K562 (cell line): Measurements from ENCODE around the gene AKT3. TPM values are rescaled to one million over a fixed set of nuclear protein-coding genes. Genes with fewer than 3 reads are reported as not detected.

Experiments
- ATAC-seq: fragments of 200-7000 bp; cut with Tn5 transposase; 3 replicates; pipeline ENCODE4 v1.9.1; 2020; ENCODE audit warnings: moderate library complexity
- BruUV-seq: library from RNA; stranded (reverse); fragments of 400-500 nt; replicated peaks from 2 replicates; lab custom pipeline; 2021; lab: Mats Ljungman, UMichigan
- CTCF ChIA-PET: fragments of 300-600 bp; formaldehyde crosslinking; extraction: SDS; loops from one replicate; lab custom pipeline; 2021; ENCODE audit warnings: low intra/inter-chr PET ratio; lab: Yijun Ruan, JAX
- POLR2A ChIA-PET: fragments of 300-600, 350-650 bp; sonication (Branson Sonifier 250); formaldehyde crosslinking; extraction: SDS; loops from one replicate; lab custom pipeline; 2021; ENCODE audit warnings: antibody characterized with exemption, inconsistent platforms; lab: Yijun Ruan, JAX
- DNase-seq, 4 experiments: peaks; one replicate each; pipeline versions ENCODE4 v3.0.0 to v3.0.0-alpha.2; 2011 to 2018; ENCODE audit warnings: low spot score in 3 of 4, mixed read lengths in 3 of 4; ENCODE audit errors: extremely low read depth in 1 of 4
- FAIRE-seq: peaks from 2 replicates; lab custom pipeline; 2011; peaks lifted over from hg19 to GRCh38; lab: Jason Lieb, UNC
- H2AFZ ChIP-seq: 2 replicates; pipeline ENCODE4 v1.6.0; 2011; ENCODE audit warnings: low read depth, low read length, control low read depth, inconsistent platforms
- H3K27ac ChIP-seq: fragments of 200-600 bp; 3 replicates; pipeline ENCODE4 v1.8.0; 2011; ENCODE audit warnings: low read depth, mild to moderate bottlenecking, control low read depth, inconsistent platforms, low read length, moderate library complexity, mixed read lengths; ENCODE audit errors: extremely low read depth
- H3K27me3 ChIP-seq, 2 experiments: fragments of 300-600 bp in 1 of 2; 2 replicates in 1 of 2; 3 replicates in 1 of 2; pipeline versions ENCODE4 v1.6.0 to v1.8.0; 2011; ENCODE audit warnings: inconsistent platforms in 2 of 2, low read length in 2 of 2, mild to moderate bottlenecking in 1 of 2, mixed read lengths in 1 of 2, moderate library complexity in 1 of 2; ENCODE audit not compliant: control insufficient read depth in 2 of 2, insufficient read depth in 2 of 2
- H3K36me3 ChIP-seq: fragments of 300-600 bp; 3 replicates; pipeline ENCODE4 v1.8.0; 2011; ENCODE audit warnings: mild to moderate bottlenecking, low read length, inconsistent platforms; ENCODE audit not compliant: control insufficient read depth, insufficient read depth
- H3K4me1 ChIP-seq, 2 experiments: fragments of 200-600 bp in 1 of 2; replicated peaks in 1 of 2; 2 replicates in 1 of 2; 3 replicates in 1 of 2; pipeline versions ENCODE4 v1.5.1 to v1.8.0; 2011; ENCODE audit warnings: inconsistent platforms in 2 of 2, low read length in 2 of 2, mild to moderate bottlenecking in 1 of 2, mixed read lengths in 1 of 2, moderate library complexity in 1 of 2; ENCODE audit not compliant: control insufficient read depth in 2 of 2, insufficient read depth in 2 of 2
- H3K4me2 ChIP-seq: 2 replicates; pipeline ENCODE4 v1.6.1; 2011; ENCODE audit warnings: low read length, control low read depth, inconsistent platforms, mixed read lengths; ENCODE audit not compliant: insufficient read depth
- H3K4me3 ChIP-seq: fragments of 200-600 bp; sonication (generic), shearing (Covaris generic); 2 replicates; pipeline ENCODE4 v1.5.1; 2016; ENCODE audit warnings: control low read depth, inconsistent platforms
- H3K79me2 ChIP-seq: fragments of 200-600 bp; 3 replicates; pipeline ENCODE4 v1.8.0; 2011; ENCODE audit warnings: low read length, inconsistent platforms; ENCODE audit not compliant: control insufficient read depth, insufficient read depth
- H3K9ac ChIP-seq, 2 experiments: 2 replicates each; pipeline versions ENCODE4 v1.6.0 to v1.6.1; 2011; ENCODE audit warnings: low read depth in 2 of 2, low read length in 2 of 2, control low read depth in 1 of 2, inconsistent platforms in 1 of 2, mild to moderate bottlenecking in 1 of 2, mixed read lengths in 1 of 2; ENCODE audit not compliant: insufficient read depth in 1 of 2
- H3K9me1 ChIP-seq: one replicate; pipeline ENCODE4 v1.6.0; 2011; ENCODE audit warnings: inconsistent platforms, mild to moderate bottlenecking, low read length, moderate library complexity; ENCODE audit not compliant: control insufficient read depth, insufficient read depth
- H3K9me3 ChIP-seq: replicated peaks from 2 replicates; pipeline ENCODE4 v1.5.1; 2011; ENCODE audit warnings: low read depth, low read length, inconsistent platforms; ENCODE audit not compliant: control insufficient read depth, insufficient read depth
- H4K20me1 ChIP-seq: replicated peaks from 2 replicates; pipeline ENCODE4 v1.6.1; 2011; ENCODE audit warnings: low read length, inconsistent platforms, mixed read lengths; ENCODE audit not compliant: control insufficient read depth, insufficient read depth
- CXXC5 ChIP-seq: fragments of 250-450 bp; sonication (Bioruptor Pico); IDR thresholded peaks from 2 replicates; pipeline ENCODE4 v1.8.0; 2022; ENCODE audit warnings: inconsistent platforms, mild to moderate bottlenecking, moderate library complexity
- DPF2 ChIP-seq: fragments of 450-650 bp; IDR thresholded peaks from 2 replicates; pipeline ENCODE4 v1.6.1; 2016
- E2F4 ChIP-seq: sonication (generic); formaldehyde crosslinking; IDR thresholded peaks from 2 replicates; pipeline ENCODE4 v1.8.0; 2022; ENCODE audit warnings: mild to moderate bottlenecking, low read depth, missing genetic modification reagents
- ETV6 ChIP-seq, 3 experiments: fragments of 150-350 bp in 1 of 3; sonication (generic) in 1 of 3; formaldehyde crosslinking in 1 of 3; IDR thresholded peaks; 2 replicates each; pipeline versions ENCODE4 v1.6.1 to v1.8.0; 2014 to 2022; ENCODE audit warnings: borderline replicate concordance in 2 of 3, low read depth in 2 of 3, antibody characterized with exemption in 1 of 3, low read length in 1 of 3, mild to moderate bottlenecking in 1 of 3, missing genetic modification reagents in 1 of 3
- GATAD2B ChIP-seq: fragments of 450-650 bp; IDR thresholded peaks from 2 replicates; pipeline ENCODE4 v1.6.1; 2017; ENCODE audit warnings: mild to moderate bottlenecking, borderline replicate concordance
- MBD2 ChIP-seq: sonication (generic); IDR thresholded peaks from 2 replicates; pipeline ENCODE4 v1.6.1; 2016; ENCODE audit warnings: low read depth, borderline replicate concordance
- MECOM ChIP-seq: fragments of 250-450 bp; sonication (Bioruptor Pico); IDR thresholded peaks from 2 replicates; pipeline ENCODE4 v1.8.0; 2022; ENCODE audit warnings: inconsistent platforms
- NR2C1 ChIP-seq, 2 experiments: fragments of 450-650 bp; IDR thresholded peaks; 2 replicates each; pipeline ENCODE4 v1.6.1; 2017; ENCODE audit warnings: mild to moderate bottlenecking in 2 of 2, antibody characterized with exemption in 1 of 2, inconsistent platforms in 1 of 2, missing compliant biosample characterization in 1 of 2, missing genetic modification characterization in 1 of 2
- NR2F6 ChIP-seq: fragments of 450-650 bp; formaldehyde crosslinking; IDR thresholded peaks from 2 replicates; pipeline ENCODE4 v1.4.0; 2020; ENCODE audit warnings: mild to moderate bottlenecking
- PURB ChIP-seq: sonication (generic); formaldehyde crosslinking; IDR thresholded peaks from 2 replicates; pipeline ENCODE4 v1.9.0; 2021; ENCODE audit warnings: low read depth, mild to moderate bottlenecking, missing genetic modification reagents
- TCFL5 ChIP-seq: fragments of 250-450 bp; sonication (Bioruptor Pico); conservative IDR thresholded peaks from 2 replicates; pipeline ENCODE4 v1.6.1; 2021; ENCODE audit warnings: mild to moderate bottlenecking, moderate library complexity, matching md5 sums
- THAP7 ChIP-seq: fragments of 250-450 bp; sonication (Bioruptor Pico); IDR thresholded peaks from 2 replicates; pipeline ENCODE4 v1.5.0; 2021
- ZNF12 ChIP-seq: sonication (generic); formaldehyde crosslinking; IDR thresholded peaks from 2 replicates; pipeline ENCODE4 v1.4.0; 2020; ENCODE audit warnings: mild to moderate bottlenecking, missing genetic modification reagents
- ZNF347 ChIP-seq: fragments of 450-650 bp; formaldehyde crosslinking; IDR thresholded peaks from 2 replicates; pipeline ENCODE4 v1.4.0; 2020; ENCODE audit warnings: low read depth, mild to moderate bottlenecking, moderate library complexity
- WGBS: fragments of 100-300 bp; shearing (Covaris generic); methylation state at CpG from one replicate; pipeline ENCODE4 v1.1.6; 2016; ENCODE audit warnings: low coverage, mixed read lengths; ENCODE audit not compliant: insufficient coverage; ENCODE audit errors: missing lambda C conversion rate; 5-methylcytosine and 5-hydroxymethylcytosine counted together
- in situ Hi-C: fragments of 300-500 bp; cut with MboI; formaldehyde crosslinking; loops from 4 replicates; pipeline ENCODE4 v1.15.0; 2018; ENCODE audit warnings: inconsistent platforms, mixed read lengths
- intact Hi-C: fragments of 100-400 bp; cut with micrococcal nuclease; formaldehyde crosslinking; loops from 2 replicates; pipeline ENCODE4 v1.14.2; 2022
- polyA plus RNA-seq, 8 experiments: library from polyadenylated mRNA; depleted of rRNA in 4 of 8; stranded (reverse) in 5 of 8; unstranded in 3 of 8; fragments of >200 nt; fragmentation: Nextera tagmentation in 2 of 8; fragmentation: Illumina TruSeq in 1 of 8; extraction: Ambion mirVana in 2 of 8; extraction: Trizol in 1 of 8; gene quantifications; 2 replicates each; pipeline versions ENCODE4 v1.2.1 to v1.2.3, GENCODE V29; 2011 to 2014; ENCODE audit warnings: inconsistent platforms in 1 of 8, missing spikeins in 1 of 8
- total RNA-seq, 7 experiments: library from RNA; depleted of rRNA in 6 of 7; stranded (reverse); fragments of >200 nt in 6 of 7; fragmentation: Illumina TruSeq in 2 of 7; extraction: Trizol in 2 of 7; gene quantifications; 2 replicates each; pipeline versions ENCODE4 v1.2.1 to v1.2.3, GENCODE V29; 2011 to 2021; ENCODE audit warnings: low replicate concordance in 1 of 7

AKT3 gene
- total and polyA plus RNA-seq, 9 of the 15 experiments (the other 6 are each of a cell fraction or from before 2014, with no cell fraction given), result 0.04 to 0.54 (median 0.18) TPM; not detected in 1

- Histone ChIP-seq H3K79me2 (no peaks in the 10 kb centered on the region), H3K9me3 (no peaks in the 10 kb centered on the region), H3K36me3 (no peaks in the 10 kb centered on the region), H3K4me1 (peaks cover 0 to 12% of the 10 kb centered on the region in 2 experiments; a peak in 1 of 5 replicates), H4K20me1 (no peaks in the 10 kb centered on the region), H3K9ac (no peak overlapping the region), H3K4me2 (no peak overlapping the region), H3K9me1 (no peaks in the 10 kb centered on the region), H2AFZ (no peak overlapping the region), H3K27me3 (0 out of 5 replicates have a peak, but pooled peaks cover 0 to 19% of the 10 kb centered on the region in 2 experiments), H3K27ac (no peak overlapping the region), H3K4me3 (no peak overlapping the region)
- FAIRE-seq (no peak), ATAC-seq (no peak), DNase-seq (no peak)
- CTCF ChIA-PET, result no interaction called here
- POLR2A ChIA-PET, result no interaction called here
- no TSS peak for BruUV-seq
- 46% methylated on average over 5 of the region's 5 CpGs for WGBS
- in situ Hi-C loops, result loop anchor here (25.0 kb wide), 1 partner anchor 781 kb away; no protein-coding TSS in a partner anchor
- intact Hi-C loops, result no loop called here
- TF ChIP-seq CXXC5, result no peak
- TF ChIP-seq MECOM (CRISPR knock-in tag), result no peak
- TF ChIP-seq THAP7, result no peak
Observed at GRCh38 chr1:243481101-243481500, 368.9 kb downstream of the AKT3 start.

GRCh38 chr1:243477731-243478290 lies 372.2 kb downstream of the AKT3 start:
- in situ Hi-C loops, result loop anchor here (25.0 kb wide), 1 partner anchor 784 kb away; no protein-coding TSS in a partner anchor
- Histone ChIP-seq H3K27ac (no peak overlapping the region), H3K9me1 (no peaks in the 10 kb centered on the region), H3K9ac (no peak overlapping the region), H4K20me1 (no peaks in the 10 kb centered on the region), H3K27me3 (0 out of 5 replicates have a peak, but pooled peaks cover 0 to 14% of the 10 kb centered on the region in 2 experiments), H3K4me1 (peaks cover 6 to 11% of the 10 kb centered on the region in 2 experiments; a peak in 2 of 5 replicates), H3K79me2 (no peaks in the 10 kb centered on the region), H3K4me3 (no peak overlapping the region), H3K9me3 (no peaks in the 10 kb centered on the region), H3K36me3 (no peaks in the 10 kb centered on the region), H3K4me2 (no peak overlapping the region), H2AFZ (no peak overlapping the region)
- DNase-seq (no peak), ATAC-seq (no peak), FAIRE-seq (no peak)
- BruUV-seq, result no TSS peak
- POLR2A ChIA-PET, result interaction anchor here (0.7 kb wide), 1 partner anchor 92 kb away, joined by 3 read pairs; no protein-coding TSS in a partner anchor
- intact Hi-C loops, result loop anchor here (2.0 to 5.0 kb wide), 2 partner anchors 269 to 794 kb away; no protein-coding TSS in a partner anchor
- 18% methylated on average over 7 of the region's 7 CpGs for WGBS
- CTCF ChIA-PET, result no interaction called here
- TF ChIP-seq NR2F6 (no peak), NR2C1 (IDR thresholded peaks at IDR 0.05) (no peak), NR2C1 (tag; IDR thresholded peaks at IDR 0.05) (no peak), MBD2 (no peak), GATAD2B (no peak), PURB (no peak), ETV6 (IDR thresholded peaks at IDR 0.05; ENCODE audit: borderline replicate concordance in 1 of 2, low read depth in 2 of 2, low read length in 1 of 2) (no peak), ETV6 (CRISPR knock-in tag; IDR thresholded peaks at IDR 0.05; ENCODE audit: borderline replicate concordance) (no peak), ZNF347 (no peak), E2F4 (CRISPR knock-in tag) (no peak), TCFL5 (CRISPR knock-in tag) (no peak), DPF2 (no peak), ZNF12 (no peak)
